NCI-H82 treated with DMSO at 0.1 percent for 48 hours (cell line): ENCODE measurements around the gene CASP4.
"Not testable (repeated sequence)": the region's sequence is repeated elsewhere in the genome, so short reads cannot be mapped to it uniquely, and the experiment has no call there.

Experiments used
- DNase-seq: peaks from one replicate; lab custom pipeline; 2025; ENCODE audit not compliant: unreplicated experiment; lab: John Stamatoyannopoulos, UW

The CASP4 gene

DNA sequence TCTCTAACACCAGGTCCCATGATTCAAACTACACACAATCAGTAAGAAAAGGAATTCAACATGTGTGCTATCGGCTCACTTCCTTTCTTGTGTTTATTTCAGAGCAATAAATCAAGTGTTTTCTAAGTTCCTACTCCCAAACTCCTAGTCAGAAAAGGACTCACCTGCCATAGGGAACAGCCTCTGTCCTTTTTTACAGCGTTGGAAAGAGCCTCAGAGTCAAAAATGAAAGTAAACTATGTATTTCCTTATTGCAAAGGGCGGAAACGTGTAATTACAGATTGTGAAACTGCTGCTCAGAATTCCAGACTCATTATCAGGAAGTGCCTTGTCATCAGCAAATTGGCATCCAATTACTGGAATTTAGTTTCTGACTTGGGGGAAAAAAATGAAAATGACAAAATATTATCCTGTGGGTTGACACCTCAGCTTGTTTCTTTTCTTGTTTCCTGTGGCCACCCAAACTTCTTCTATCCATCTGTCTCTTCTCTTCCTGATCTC lies at the start of gene CASP4:
Gene CASP4 (minus strand): TSS at position 220 of the 501 bp plus-strand sequence. CDS start 49 bp downstream, at position 171.
- DNase-seq: no peak

DNA sequence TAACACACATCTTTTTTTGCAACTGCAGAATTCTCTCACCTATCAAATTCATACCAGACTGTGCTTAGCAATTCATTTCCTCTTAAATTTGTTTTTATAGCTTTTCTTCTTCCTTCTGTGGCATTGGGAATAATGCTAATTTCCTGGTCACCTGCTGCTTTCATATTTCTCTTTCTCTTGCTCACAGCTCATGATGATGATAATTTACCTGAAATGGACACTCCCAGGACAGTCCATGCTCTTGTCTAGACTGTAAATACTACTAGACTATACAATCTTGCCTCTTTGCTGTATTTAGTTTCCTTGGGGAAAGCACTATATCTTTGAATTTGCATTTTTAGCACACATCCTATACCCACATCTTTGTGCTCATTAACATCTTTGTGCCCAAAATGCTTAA lies 39.1 kb upstream of the CASP4 start:
- DNase-seq: no peak

DNA sequence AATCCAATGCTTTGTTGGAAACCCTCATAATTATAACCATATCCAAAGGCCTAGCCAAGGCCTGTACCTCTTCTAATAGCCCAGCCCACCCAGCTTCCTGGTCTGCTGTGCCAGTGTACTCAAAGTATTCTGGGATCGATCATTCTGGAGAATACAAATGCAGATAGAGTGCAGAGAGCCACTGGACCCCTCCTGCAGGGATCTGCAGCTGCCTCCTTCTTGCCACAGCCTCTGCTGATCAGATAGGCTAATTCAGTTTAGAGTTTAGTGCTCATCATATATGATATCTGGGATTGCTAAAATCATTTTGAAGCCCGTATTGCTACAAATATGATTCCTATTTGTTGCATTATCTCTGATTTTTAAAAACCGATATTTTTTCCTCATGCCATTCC lies 37.1 kb upstream of the CASP4 start:
- no peak for DNase-seq

DNA sequence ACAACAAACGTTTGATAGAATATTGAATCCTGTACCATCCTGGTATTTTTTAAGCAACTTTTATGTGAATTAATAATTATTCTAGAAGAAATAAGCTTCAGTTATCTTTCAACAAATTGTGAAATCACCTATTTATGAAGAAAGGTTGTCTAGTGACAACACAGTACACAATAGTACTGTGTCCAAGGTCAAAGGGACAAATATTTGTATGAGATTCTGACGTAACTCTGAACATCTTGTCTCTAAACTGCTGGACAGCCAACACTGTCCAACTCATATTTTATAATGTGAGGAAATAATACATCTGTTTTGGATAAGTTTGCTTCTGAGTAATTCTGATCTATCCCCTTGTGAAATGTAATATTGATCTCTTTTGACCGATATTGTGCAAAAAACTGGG lies 35.6 kb upstream of the CASP4 start:
- DNase-seq: no peak

DNA sequence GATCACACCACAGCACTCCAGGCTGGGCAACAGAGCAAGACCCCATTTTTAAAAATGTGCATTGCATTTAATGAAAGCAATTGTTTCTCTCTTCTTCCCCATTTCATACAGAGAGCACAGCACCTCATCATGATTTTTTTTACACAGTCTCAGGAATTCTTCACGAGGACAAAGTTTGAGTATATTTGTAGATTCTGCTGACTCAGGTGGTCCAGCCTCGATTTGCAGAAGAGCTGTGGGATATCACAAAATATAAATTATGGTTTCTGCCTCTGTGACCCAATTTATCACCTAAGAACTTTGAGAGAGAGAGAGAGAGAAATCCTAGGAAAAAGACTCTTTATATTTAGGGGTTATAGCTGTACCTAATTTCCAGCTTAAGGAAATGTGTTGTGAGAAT lies 34.8 kb upstream of the CASP4 start:
- DNase-seq: no peak

DNA sequence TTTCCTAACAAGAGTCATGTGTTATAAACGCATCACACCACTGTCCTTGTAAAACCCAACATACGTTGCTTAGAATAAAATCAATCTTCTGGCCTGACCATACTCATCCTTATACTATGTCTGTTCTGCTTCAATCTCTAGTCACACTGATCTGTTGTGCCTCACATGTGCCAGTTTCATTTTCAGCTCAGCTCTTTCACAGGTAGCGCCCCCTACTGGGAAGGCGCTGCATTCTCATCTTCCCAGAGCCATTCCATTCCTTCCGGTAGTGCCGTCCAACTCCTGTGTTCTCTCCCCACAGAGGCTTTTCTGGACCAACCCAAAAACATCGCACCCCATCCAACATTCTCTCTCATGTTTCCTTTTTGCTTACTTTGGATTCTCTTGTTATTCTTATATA lies 32.4 kb upstream of the CASP4 start:
- no peak for DNase-seq

DNA sequence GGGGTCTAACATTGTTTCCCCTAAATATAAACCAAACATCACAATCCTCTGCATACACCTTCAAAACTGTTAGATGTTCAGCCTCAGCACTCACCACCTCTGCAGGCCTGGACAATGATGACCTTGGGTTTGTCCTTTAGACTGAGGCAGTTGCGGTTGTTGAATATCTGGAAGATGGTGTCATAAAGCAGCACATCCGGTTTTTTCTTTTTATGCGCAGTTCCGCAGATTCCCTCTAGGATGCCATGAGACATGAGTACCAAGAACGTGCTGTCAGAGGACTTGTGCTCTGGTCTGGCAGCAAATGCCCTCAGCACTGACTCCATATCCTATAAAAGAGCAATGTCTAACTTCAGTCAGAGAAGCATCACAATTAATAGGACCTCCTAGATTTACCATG lies 31.8 kb upstream of the CASP4 start:
- no peak for DNase-seq

DNA sequence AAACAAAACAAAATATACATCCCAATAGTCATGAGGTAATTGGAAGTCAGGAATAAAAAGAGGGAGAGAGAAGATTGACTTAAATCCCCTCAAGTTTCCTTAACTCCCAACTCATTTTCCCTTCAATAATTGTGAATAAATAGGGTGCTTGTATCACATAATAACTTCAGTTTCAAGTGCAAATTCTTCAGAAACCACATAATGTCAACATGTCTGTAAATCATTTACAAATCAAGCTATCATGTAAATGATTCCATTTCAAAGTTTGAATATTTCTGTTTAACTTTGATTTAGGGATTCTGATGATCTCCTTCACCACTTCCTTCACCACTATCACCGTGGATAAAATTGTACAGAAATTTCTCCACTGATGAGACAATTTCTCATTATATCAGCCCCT lies 31.3 kb upstream of the CASP4 start:
- DNase-seq: no peak

DNA sequence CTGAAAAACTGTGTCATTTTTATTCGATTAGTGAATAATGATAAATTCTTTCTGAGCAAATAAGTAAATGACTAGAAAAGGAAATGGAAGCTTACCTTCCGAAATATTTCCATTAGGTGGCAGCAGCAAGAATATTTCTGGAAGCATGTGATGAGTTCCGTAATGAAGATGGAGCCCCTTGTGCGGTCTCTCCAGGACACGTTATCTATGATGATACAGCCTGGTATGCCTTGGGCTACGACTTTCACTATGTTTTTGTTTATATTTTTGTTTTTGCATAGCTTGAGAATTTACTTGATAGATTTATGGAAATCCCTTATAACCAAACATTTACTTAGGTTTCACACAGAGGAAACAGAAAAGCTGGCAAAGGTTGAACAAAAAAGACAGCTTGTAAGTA lies 28.9 kb upstream of the CASP4 start:
- DNase-seq: no peak

DNA sequence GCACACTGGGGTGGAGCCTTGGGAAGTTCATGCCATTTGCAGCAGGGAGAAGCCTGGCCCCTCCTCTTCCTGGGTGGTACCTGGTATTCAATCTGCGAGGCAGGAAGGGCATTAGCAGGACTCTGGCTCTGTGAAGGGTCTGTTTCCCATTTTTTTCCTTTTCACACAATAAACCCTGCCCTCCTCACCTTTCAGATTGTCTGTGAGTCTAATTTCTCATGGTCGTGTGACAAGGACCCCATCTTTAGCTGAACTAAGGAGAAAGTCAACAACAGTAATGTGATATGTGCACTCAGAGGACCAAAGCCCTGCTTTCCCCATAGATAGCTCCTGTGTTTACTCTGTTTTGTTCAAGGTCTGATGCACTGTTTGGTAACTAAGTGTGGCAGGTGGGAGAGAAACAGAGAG lies 26.6 kb upstream of the CASP4 start:
- DNase-seq: no peak

DNA sequence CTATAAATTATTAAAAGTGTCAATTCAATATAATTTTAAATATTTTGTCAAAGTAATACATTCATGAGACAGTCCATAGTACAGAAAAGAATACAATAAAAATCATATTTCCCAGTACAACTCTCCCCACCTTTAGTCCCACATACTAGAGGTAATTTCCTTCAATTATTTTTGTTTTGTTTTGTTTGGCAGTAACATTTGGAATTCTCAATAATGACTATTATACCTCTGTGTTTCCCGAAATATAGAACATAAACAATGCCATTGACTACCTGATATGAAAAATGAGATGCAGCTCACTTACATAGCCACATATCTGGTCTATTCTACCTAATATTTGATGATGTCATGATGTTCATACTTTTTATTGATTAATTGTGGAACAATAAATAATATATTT lies 24.4 kb upstream of the CASP4 start:
- DNase-seq: no peak

DNA sequence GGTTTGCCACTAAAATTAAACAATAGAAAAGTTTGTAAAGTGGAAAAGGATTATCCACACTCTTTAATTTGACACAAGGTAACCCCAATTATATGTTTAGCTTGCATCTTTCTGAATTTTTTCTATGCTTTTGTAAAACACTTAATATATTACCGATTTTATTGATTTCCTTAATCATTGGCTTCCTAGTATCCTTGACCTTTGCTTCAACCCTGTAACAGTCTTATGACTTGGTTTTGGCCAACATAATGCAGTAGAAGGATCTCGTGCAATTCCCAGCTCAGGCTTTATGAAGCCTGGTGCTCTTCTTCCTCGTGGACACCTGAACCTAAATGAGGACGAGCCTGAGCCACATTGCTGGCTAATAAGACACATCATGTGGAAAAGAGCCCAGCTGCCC lies 23.6 kb upstream of the CASP4 start:
- no peak for DNase-seq

DNA sequence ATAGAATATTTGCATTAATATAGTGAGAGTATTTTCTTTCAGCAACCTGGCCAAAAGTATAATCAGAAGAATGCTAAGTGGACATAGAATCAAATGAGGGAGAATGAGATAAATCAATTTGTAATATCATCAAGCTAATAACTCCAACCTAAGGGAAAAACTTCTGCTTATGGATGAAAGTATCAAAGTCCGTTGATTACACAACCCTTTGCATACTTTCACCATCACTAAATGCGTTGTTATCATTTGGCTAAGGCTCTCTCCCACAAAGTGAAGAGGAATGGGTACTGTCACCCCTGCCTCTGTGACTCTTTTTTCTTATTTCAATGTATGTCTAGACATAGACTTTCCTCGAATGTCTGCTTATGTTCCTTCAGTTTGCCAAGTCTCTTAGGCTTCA lies 16.4 kb upstream of the CASP4 start:
- DNase-seq: no peak

DNA sequence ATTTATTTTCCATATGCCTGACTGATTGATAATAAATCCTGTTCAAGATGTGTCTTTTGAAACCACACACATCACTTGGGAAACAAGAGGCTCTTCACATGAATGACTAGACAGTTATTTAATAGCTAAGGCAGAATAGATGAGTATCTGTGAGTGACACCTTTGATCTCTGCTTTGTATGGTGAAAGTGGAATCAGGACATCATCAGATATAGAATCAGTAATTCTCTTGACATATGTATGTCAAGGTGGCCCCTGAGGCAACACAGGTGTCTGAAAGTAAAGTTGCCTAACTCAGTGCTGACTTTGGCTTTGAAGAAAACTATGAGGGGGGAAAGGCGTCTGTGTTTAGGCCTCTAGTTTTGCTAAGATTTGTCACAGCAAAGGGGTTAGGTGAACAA lies 11.5 kb upstream of the CASP4 start:
- DNase-seq: no peak

DNA sequence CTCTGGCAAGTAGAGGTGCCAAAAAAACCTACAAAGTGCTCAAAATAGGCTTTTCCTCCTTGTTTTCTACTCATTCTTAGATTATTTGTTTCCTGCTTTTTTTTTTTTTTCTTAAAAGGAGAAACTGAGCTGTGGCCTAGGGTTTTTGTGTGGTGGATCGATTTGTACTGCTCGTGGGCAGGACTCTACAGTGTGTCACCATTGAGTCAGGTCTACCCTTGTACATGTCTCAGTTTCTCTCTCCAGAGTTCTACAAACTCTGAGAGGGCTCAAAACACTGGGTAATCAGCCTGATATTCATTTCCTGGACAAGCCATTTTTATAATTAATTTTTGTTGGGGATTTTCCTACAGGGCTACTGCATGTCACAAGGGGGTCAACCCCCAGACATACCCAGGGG lies 5.2 kb upstream of the CASP4 start:
- DNase-seq: no peak

DNA sequence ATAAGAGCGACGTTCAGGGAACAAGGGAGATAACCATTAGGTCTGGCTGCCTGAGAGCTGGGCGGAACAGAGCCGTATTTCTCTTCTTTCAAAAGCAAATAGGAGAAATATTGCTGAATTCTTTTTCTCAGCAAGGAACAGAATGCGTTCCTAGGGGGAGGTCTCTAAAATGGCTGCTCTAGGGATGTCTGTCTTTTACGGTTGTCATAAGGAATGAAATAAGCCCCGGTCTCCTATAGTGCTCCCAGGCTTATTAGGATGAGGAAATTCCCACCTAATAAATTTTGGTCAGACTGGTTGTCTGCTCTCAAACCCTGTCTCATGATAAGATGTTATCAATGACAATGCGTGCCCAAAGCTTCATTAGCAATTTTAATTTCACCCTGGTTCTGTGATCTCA lies 4.5 kb upstream of the CASP4 start:
- not testable (repeated sequence) for DNase-seq

DNA sequence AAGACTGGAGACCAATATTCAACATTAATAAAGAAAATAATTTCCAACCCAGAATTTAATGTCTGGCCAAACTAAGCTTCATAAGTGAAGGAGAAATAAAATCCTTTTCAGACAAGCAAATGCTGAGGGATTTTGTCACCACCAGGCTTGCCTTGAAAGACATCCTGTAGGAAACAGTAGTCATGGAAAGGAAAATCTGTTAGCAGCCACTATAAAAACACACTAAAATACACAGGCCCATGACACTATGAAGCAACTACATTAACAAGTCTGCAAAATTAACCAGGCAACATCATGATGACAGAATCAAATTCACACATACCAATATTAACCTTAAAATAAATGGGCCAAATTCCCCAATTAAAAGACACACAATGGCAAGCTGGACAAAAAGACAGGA lies 2.4 kb upstream of the CASP4 start:
- no peak for DNase-seq

DNA sequence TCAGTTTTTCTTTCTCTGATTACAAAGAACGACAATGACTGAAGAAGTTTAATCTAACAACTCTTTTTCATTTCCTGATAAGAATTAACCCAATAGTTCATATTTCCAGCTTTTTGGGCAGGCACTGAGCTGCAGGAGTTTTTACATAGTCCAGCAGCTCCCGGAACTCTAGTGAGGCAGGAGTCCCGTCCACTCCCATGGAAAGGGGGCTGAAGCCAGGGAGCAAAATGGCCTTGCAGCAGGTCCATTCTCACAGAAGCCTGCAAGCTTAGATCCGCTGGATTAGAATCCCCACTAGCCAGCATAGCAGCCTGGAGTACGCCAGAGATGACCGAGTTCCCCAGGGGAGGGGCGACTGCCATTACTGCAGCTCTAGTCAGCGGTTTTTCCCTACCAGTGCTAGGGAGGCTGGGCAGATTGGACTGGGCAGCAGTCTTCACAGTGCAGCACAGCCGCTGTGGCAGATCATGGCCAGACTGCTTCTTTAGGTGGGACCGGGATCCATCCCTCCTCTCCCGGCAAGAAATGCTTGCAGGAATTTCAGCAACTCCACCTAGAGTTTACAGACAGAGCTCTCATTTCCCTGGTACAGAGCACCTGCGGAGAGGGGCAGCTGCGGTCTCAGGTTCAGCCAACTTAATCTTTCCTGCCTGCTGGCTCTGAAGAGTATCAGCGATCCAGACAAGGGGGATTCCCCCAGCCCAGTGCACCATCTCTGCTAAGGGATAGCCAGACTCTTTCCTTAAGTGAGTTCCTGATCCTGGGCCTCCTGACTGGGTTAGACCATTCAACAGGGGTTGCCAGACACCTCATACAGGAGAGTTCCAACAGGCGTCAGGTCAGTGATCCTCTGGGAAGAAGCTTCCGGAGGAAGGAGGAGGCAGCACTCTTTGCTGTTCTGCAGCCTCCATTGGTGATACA lies 742 bp upstream of the CASP4 start:
- no peak for DNase-seq

DNA sequence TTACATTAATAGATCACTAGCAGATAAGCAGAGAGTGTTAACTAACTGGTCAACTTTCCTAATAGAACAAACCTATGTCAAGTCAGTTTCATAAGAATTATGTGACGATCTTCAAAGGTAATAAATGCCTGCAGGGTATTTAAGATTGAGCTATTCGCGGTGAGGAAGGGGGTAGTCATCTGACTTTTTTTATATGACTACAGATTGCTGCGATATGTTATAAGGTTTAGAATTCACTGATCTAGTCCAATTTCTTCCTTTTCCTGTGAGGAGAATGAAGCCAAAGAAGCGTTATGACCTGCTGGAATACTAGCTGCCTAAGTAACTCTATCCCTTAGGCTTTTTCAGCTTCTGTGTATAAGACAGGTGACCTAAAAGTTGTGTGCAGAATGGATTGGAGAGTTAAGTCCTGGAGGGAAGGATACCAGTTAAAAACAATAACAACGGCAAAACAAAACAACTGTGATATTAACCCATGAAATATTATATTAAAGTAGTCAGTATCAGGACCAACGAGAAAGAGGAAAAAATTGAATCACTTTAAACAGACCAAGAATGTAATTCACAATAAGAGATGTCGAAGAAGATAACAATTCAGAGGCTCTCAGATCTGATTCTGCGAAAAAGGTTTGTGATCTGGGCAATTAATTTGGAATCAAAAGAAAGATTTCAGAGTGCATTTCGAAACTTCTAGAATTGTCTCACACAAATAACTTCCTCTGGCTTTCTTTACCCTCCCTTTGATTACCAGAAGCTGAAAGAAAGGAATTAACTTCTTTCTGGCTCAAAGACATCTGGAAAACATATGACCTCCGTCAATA lies 630 bp downstream of the CASP4 start:
- DNase-seq: no peak

DNA sequence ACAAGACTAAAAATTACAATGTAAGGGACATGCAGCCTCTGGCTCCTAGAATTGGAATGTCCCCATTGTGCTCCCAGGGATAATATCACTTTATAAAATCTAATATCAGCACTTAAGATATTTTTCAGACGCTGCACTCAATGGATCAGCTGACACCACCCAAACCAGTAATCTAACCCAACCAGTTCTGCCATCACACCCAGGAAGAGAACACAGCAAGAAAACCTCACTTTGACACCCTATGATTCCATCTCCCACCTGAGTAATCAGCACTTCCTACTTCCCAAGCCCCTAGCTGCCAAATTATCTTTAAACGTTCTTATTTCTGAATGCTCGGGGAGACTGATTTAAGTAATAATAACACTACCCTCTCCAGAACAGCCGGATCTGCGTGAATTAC lies 2.6 kb downstream of the CASP4 start:
- DNase-seq: no peak

DNA sequence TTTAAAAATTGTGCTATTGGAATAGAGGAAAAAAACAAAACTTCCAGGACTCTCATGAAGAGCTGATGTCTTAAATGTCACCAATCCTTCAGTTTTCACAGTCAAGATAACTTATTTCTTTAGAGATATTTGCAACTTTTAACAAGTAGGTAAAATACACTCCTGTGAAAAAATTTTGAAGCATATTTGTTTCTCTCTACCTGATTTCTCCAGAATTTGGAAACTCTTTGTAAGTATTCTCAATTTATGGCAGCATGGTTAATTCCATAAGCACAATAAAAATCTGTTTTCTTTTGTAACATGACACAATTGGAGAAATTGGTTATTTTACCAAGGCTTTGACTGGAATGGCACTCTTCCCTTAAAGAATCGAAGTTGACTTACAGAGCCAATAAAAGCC lies 4.1 kb downstream of the CASP4 start:
- DNase-seq: no peak

DNA sequence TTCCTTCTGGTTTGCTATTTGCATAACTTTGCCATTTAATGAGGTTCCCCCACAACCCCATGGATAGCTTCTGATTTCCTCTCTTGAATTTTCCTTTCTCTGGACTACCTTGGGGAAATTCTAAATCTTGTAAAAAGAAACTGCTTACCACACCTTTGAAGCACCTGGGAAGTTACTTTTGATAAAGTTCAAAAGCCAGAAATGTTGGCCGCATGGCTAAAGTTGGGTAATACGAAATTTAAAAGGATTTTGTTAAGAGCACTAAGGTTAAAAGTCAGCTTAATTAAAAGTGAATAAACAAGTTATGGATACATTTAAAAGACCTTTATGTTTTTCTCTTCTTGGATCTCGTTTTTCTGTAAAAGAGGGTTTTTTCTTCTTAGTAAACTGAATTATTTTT lies 5.5 kb downstream of the CASP4 start:
- DNase-seq: no peak
